Loucy (cell line): Measurements from ENCODE around the gene ZGRF1.

Experiments
- H2AFZ ChIP-seq: fragments of 200-600 bp; sonication (generic); 2 replicates; pipeline ENCODE4 v1.6.0; 2016; ENCODE audit warnings: antibody characterized with exemption, mild to moderate bottlenecking, low read length, moderate library complexity
- H3F3A ChIP-seq: fragments of 200-600 bp; 2 replicates; pipeline ENCODE4 v1.6.0; 2016; ENCODE audit warnings: antibody characterized with exemption, low read depth, mild to moderate bottlenecking
- H3K27me3 ChIP-seq: fragments of 200-600 bp; sonication (generic); 2 replicates; pipeline ENCODE4 v1.6.1; 2014; ENCODE audit warnings: low read length, mild to moderate bottlenecking; ENCODE audit not compliant: insufficient read depth, poor library complexity, severe bottlenecking
- H3K36me3 ChIP-seq: fragments of 200-600 bp; sonication (generic); 2 replicates; pipeline ENCODE4 v1.6.1; 2016; ENCODE audit warnings: low read length; ENCODE audit not compliant: insufficient read depth
- H3K4me1 ChIP-seq: fragments of 200-600 bp; sonication (generic); 2 replicates; pipeline ENCODE4 v1.5.1; 2014; ENCODE audit warnings: low read length, mild to moderate bottlenecking; ENCODE audit not compliant: insufficient read depth, poor library complexity, severe bottlenecking
- H3K4me2 ChIP-seq: fragments of 200-600 bp; sonication (generic); 2 replicates; pipeline ENCODE4 v1.6.0; 2014; ENCODE audit warnings: antibody characterized with exemption, low read length, low read depth, mild to moderate bottlenecking; ENCODE audit not compliant: poor library complexity, severe bottlenecking
- H3K4me3 ChIP-seq: fragments of 200-600 bp; sonication (generic); 2 replicates; pipeline ENCODE4 v1.5.1; 2014; ENCODE audit warnings: low read length, mild to moderate bottlenecking, mixed read lengths; ENCODE audit not compliant: poor library complexity, severe bottlenecking
- H3K79me2 ChIP-seq: fragments of 200-600 bp; sonication (generic); 2 replicates; pipeline ENCODE4 v1.6.1; 2014; ENCODE audit warnings: low read length; ENCODE audit not compliant: insufficient read depth
- H3K9ac ChIP-seq: fragments of 200-600 bp; sonication (generic); 2 replicates; pipeline ENCODE4 v1.6.0; 2014; ENCODE audit warnings: mild to moderate bottlenecking, low read depth, low read length, moderate library complexity; ENCODE audit not compliant: poor library complexity, severe bottlenecking
- H3K9me2 ChIP-seq: fragments of 200-600 bp; sonication (generic); replicated peaks from 2 replicates; pipeline ENCODE4 v1.6.1; 2016; ENCODE audit warnings: low read depth, low read length, mixed read lengths
- H3K9me3 ChIP-seq: fragments of 200-600 bp; sonication (generic); 2 replicates; pipeline ENCODE4 v1.6.1; 2014; ENCODE audit warnings: mild to moderate bottlenecking, antibody characterized with exemption, low read length, low read depth; ENCODE audit not compliant: insufficient read depth
- H4K20me1 ChIP-seq: fragments of 200-600 bp; sonication (generic); 2 replicates; pipeline ENCODE4 v1.6.0; 2014; ENCODE audit warnings: antibody characterized with exemption, low read length, mild to moderate bottlenecking; ENCODE audit not compliant: insufficient read depth, poor library complexity, severe bottlenecking
- EZH2phosphoT487 ChIP-seq: fragments of 200-600 bp; IDR thresholded peaks from 2 replicates; pipeline ENCODE4 v1.6.1; 2018; ENCODE audit warnings: antibody characterized with exemption, mild to moderate bottlenecking, moderate library complexity, borderline replicate concordance
- TF ChIP-seq, protein P1 (sequence below): fragments of 200-600 bp; sonication (generic); conservative IDR thresholded peaks from 2 replicates; pipeline ENCODE4 v1.5.1; 2014; ENCODE audit warnings: mild to moderate bottlenecking, antibody characterized with exemption, low read length

Gene ZGRF1

DNA sequence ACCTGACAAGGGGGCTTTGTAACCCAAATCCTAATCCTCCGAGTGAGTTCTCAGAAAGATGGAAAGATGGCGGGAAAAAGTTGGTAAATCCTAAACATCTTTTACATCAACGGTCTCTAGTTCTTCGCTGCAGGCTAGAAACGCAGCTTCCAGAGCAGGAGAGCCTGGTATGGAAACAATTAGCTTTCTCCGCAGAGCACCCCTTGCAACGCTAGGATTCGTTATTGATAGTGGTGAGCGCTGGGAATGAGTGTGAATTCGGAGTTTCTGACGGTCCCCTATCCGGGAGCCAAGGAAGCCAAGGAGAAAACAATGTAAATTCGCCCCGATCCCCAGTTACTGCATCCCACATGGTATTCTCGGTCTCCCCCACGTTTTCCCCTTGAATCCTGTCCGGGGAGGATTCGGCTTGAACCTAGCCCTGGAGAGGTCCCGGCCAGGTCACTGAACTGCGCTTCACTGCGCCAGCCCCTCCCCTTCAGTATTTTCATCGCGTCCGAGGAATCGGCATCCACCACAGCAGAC is 116.0 kb downstream of the ZGRF1 start:
- Histone ChIP-seq H3K36me3 (no peaks in the 10 kb centered on the region), H4K20me1 (no peaks in the 10 kb centered on the region), H3K4me3 (no peak overlapping the region), H3F3A (no peaks in the 10 kb centered on the region), H3K9me3 (no peaks in the 10 kb centered on the region), H3K4me1 (no peaks in the 10 kb centered on the region), H3K9me2 (no peaks in the 10 kb centered on the region), H3K79me2 (no peaks in the 10 kb centered on the region), H3K27me3 (no peaks in the 10 kb centered on the region), H3K9ac (no peak overlapping the region), H3K4me2 (no peak overlapping the region), H2AFZ (no peak overlapping the region)
- TF ChIP-seq EZH2phosphoT487 = no peak
- TF ChIP-seq, protein P1, sequence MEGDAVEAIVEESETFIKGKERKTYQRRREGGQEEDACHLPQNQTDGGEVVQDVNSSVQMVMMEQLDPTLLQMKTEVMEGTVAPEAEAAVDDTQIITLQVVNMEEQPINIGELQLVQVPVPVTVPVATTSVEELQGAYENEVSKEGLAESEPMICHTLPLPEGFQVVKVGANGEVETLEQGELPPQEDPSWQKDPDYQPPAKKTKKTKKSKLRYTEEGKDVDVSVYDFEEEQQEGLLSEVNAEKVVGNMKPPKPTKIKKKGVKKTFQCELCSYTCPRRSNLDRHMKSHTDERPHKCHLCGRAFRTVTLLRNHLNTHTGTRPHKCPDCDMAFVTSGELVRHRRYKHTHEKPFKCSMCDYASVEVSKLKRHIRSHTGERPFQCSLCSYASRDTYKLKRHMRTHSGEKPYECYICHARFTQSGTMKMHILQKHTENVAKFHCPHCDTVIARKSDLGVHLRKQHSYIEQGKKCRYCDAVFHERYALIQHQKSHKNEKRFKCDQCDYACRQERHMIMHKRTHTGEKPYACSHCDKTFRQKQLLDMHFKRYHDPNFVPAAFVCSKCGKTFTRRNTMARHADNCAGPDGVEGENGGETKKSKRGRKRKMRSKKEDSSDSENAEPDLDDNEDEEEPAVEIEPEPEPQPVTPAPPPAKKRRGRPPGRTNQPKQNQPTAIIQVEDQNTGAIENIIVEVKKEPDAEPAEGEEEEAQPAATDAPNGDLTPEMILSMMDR = no peak

DNA sequence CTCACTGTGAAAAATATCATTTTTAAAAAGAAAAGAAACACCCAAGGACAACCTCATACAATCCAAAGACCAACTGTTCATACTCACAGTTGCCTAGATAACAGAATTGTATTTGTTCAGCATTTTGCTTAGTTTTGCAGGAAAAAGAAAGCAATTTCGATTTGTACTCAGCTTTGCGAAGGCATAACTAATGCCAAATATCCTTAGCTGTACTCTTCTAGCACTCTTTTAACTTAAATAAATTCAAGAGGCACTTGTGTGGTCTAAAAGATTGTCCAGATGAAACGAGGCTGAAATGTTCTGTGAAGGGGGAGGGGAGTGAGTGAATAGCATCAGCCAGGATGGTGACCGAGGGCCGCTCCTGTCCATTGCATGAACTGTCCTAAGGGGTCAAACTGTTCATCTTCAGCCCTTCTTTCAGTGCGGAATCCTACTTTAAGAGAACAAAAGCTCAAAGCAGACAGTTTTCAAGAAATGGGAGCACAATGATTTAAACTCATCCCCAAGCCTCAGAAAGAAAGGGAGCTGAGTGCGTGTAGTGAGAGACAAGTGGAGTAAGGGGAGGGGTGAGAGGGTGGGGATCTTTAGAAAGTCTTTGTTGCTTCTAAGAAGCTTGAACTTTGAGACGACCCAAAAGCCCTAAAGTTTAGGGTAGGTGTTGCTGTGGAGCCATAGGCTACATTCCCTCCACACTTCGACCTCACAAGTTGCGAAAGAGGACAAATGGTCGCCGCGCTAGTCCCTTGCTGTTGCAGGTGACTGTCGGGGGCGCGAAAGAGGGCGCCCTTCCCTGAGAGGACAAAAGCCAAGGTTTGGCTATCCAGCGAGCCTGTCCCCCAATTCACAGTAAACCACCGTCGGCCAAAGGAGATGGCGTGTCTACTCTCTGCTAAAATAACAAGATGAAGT is 116.8 kb downstream of the ZGRF1 start:
- Histone ChIP-seq H3K9me3 (no peaks in the 10 kb centered on the region), H3K9me2 (no peaks in the 10 kb centered on the region), H3K4me2 (no peak overlapping the region), H3K4me1 (no peaks in the 10 kb centered on the region), H3K4me3 (no peak overlapping the region), H2AFZ (peak overlapping the region; percentile 33; the same call in 1 of the 2 replicates), H3F3A (no peaks in the 10 kb centered on the region), H3K36me3 (no peaks in the 10 kb centered on the region), H3K79me2 (no peaks in the 10 kb centered on the region), H4K20me1 (no peaks in the 10 kb centered on the region), H3K9ac (no peak overlapping the region), H3K27me3 (no peaks in the 10 kb centered on the region)
- TF ChIP-seq, protein P1 = no peak
- no peak for TF ChIP-seq EZH2phosphoT487

DNA sequence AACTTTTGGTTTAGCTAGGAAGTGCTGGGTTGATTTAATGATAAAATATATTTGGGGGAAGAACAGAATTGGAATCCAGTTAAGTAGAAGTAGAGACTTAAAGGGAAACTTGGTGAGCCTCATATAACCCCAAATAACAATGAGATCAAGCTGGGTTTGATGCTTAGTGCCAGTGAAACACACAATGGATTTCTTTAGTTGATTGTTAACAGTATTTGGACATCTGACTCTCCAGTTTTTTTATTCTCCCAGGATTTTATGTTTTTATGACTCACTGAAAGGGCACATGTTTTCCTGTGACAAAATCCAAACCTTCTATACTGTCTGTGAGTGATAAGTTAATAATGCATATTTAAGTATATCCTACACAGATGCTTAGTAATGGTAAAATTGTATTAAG is 118.0 kb downstream of the ZGRF1 start:
- H3K9ac ChIP-seq = no peak overlapping the region
- H3K36me3 ChIP-seq = no peaks in the 10 kb centered on the region
- H3K9me2 ChIP-seq = no peaks in the 10 kb centered on the region
- TF ChIP-seq, protein P1 = no peak
- TF ChIP-seq EZH2phosphoT487 = no peak
- H3K4me3 ChIP-seq = no peak overlapping the region
- H4K20me1 ChIP-seq = no peaks in the 10 kb centered on the region
- 0 out of 2 replicates have a peak overlapping the region, but pooled peaks have one; percentile 5 for H2AFZ ChIP-seq
- H3K79me2 ChIP-seq = no peaks in the 10 kb centered on the region
- no peaks in the 10 kb centered on the region for H3K9me3 ChIP-seq
- no peaks in the 10 kb centered on the region for H3F3A ChIP-seq
- H3K4me1 ChIP-seq = no peaks in the 10 kb centered on the region
- no peaks in the 10 kb centered on the region for H3K27me3 ChIP-seq
- H3K4me2 ChIP-seq = no peak overlapping the region
